Activated CD4-positive, alpha-beta T cell treated with anti-CD3 and anti-CD28 coated beads, Interleukin-10, Interleukin-2, amounts not matched to agents 100 ng/mL and 50 ng/mL, durations not matched to agents 16 hours and 8 hours (primary cell): ENCODE data around the gene GPRASP3.

ENCODE experiments used
- DNase-seq: peaks from one replicate; pipeline ENCODE4 v3.0.0-alpha.2; 2020

GPRASP3 gene

DNA sequence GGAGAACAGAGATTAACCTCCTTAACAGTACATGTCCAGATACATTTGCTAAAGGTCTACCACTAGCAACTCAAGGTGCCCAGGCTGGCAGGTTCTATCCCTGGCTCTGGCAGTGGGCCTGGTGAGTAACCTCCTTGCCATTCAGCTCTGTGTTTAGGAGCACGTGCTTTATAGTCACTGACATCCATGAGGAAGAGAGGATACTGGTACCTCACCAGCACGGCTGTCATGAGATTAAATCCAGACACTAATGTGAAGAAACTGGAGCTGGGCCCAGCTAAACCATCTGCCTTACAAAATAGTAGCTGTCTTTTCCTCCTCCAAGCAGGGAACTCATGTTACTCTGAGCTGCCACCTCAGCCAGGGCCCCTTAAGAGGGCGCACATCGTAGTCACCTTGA lies 45.3 kb downstream of the GPRASP3 start:
- DNase-seq = no peak

DNA sequence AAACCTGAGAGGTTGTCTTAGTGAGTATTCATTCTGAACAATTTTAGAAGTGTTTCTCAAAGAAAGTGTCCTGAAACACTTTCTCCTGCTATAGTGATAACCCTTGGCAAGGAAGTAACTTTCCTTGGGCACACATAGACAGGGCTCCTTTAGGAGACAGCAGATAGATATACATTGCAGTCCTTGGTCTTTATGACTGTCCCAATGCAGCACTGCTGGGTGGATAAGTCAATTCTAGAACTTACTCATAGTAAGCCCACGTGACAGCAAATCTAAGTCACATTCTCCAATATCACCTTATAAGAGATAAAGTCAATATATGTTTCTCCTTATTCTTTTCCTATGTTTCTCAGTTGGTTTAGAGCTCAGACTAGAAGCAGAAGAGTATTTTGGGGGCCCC lies 46.7 kb downstream of the GPRASP3 start:
- peak; percentile 39 for DNase-seq

DNA sequence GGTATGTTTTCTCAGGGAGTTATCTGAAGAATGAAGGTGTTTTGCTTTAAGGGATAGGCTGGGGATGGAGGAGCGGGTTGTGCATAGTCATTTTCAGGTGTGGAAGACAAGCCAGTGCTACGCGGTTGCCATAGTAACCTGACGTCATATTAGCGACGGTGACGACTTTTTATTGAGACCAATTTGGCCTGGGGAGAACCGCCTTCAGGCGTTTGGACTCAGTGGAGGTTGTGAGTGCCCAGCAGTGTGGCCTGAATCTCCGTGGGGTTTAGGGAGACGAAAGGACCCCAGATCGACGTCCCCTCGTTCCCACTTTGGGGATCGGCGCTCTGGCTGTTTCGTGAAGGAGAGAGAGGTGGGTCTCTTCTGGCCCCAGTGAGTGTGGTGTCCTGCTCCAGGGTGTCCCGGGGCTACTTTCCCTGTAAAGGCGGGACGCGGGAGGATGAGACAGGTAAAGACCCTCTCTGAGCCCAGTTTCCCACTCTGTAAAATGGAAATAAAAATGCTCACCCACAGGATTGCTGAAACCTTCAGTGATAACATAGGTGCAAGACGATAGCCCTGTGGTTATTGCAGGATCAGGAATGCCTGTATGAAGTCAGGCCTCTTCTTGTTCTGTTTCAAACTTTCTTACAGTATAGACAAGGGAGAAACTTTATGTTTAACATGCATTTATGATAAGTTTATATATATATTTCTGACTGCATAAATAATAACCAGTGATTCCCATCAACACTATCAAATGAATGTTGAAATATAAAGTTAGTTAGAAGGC lies 48.6 kb downstream of the GPRASP3 start:
- DNase-seq = peak; percentile 87
